GM18508 (cell line): Measurements from ENCODE around the gene CHN2.

Source experiments
- ATAC-seq: cut with Tn5 transposase; IDR thresholded peaks from one replicate; pipeline ENCODE4 v1.9.1; 2021; ENCODE audit warnings: moderate number of reproducible peaks; ENCODE audit not compliant: insufficient read depth, unreplicated experiment

CHN2 gene

DNA sequence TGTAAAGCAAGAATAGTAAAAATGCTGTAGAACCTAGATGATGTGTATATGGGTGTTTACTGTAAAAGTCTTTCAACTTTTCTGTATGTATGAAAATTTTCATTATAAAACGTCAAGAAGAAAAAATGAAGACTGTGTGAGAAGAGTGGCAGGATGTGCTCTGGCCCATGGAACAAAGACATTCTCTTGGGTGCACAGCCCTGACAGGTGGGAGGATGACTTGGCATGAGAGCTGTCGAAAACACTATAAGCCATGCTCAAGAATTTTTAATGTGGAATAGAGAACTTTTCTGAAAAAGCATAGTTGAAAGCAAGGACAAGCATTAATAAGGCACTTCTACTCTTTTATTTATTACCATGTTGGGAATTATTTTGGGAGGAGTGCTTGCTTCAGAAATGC lies 185.0 kb downstream of the CHN2 start:
- ATAC-seq, result no peak

GRCh38 chr7:29381206-29382094 lies 186.9 kb downstream of the CHN2 start:
- no peak for ATAC-seq

- ATAC-seq, result no peak
Measured at GRCh38 chr7:29384277-29384676, 189.7 kb downstream of the CHN2 start.

- ATAC-seq, result no peak
Measured at GRCh38 chr7:29385214-29385814, 190.7 kb downstream of the CHN2 start.

GRCh38 chr7:29386196-29386765 lies 191.7 kb downstream of the CHN2 start:
- no peak for ATAC-seq

- ATAC-seq, result no peak
Measured at GRCh38 chr7:29391262-29391661, 196.7 kb downstream of the CHN2 start.

DNA sequence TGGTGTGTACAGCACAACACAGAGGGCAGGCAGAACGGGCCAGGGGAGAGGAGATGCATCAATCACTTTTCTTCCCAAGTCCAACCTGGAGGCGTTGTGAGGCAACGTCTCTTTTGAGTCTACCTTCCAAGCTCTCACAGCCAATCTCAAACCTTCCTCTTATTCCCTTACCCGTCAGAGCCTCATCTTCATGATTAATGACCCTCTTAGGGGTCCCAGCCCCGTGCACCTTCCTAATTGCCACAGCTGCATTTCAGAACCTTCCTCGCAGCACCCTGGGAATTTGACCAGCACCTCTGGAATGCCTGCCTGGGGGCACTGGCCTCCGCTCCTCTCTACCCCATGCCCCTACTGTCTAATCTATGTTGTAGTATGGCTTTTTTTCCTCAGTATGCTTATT lies 199.7 kb downstream of the CHN2 start:
- no peak for ATAC-seq

- ATAC-seq, result no peak
Measured at GRCh38 chr7:29396563-29396962, 202.0 kb downstream of the CHN2 start.

DNA sequence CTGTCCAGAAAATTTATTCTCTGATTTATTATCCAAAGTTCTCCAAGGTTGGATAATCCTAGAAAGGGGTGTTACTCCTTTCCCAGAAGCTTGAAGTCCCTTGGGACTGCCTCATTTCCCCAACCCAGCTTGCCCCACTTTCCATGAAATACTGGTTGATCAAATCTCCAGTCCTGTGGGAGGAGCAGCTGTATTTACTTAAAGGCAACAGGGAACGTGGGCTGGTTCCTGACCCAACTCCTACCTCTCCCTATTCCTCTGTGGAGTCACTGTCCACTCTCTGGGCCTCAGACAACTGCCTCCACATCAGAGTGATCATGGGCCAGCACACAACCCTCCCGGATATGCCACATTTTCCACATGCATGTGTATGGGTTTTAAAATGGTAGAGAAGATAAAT lies 202.8 kb downstream of the CHN2 start:
- no peak for ATAC-seq

- ATAC-seq, result no peak
Measured at GRCh38 chr7:29398011-29398410, 203.4 kb downstream of the CHN2 start.

DNA sequence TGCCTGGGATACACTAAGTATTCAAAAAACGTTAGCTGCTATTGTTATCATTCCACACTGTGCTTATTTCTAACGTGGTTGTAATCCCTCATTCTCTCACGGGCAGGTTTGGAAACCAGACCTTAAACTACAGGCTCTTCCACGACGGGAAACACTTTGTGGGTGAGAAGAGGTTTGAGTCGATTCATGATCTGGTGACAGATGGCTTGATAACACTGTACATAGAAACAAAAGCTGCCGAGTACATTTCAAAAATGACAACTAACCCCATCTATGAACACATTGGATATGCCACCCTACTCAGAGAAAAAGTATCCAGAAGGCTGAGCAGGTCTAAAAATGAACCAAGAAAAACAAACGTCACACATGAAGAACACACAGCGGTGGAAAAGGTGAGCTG lies 205.9 kb downstream of the CHN2 start:
- ATAC-seq, result no peak

- ATAC-seq, result no peak
Measured at GRCh38 chr7:29401769-29402168, 207.2 kb downstream of the CHN2 start.

DNA sequence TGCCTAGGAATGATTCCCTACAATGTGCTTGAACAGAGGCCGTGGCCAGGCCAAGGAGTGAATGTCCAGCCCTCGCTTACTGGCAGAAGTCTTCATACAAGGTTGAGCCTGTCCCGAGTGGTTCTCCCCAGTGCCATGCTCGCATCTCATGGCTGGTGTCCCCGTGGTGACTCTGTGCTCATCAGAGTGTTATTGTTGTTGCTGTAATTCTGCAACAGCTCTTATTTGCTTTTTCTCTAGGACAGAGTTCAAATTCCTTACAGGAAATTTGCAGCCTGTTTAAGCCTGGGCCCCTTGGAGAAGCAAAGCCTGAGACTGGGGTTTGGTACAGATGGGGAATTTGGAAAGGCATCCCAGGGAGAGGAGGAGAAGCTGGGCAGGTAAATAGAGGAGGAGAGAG lies 211.3 kb downstream of the CHN2 start:
- ATAC-seq, result no peak

- ATAC-seq, result no peak
Measured at GRCh38 chr7:29406366-29406765, 211.8 kb downstream of the CHN2 start.

DNA sequence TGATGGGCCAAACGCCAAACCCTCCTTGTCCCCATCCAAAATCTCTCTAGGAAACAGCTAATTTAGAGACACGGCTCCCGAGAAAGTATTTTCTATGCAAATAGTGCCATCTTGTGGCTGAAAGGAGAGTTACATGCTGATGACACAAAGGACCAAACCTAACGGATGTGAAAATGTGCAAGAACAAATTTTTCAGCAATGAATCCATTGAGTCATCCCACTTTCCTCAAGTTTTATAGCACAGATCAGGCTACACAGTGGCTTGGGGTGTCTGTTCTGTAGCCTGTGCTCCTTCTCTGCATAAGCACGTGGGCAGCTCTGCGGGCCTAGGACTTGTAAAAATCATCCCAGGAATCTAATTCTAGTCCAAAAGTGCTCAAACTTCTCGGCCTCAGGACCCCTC lies 214.3 kb downstream of the CHN2 start:
- no peak for ATAC-seq

- no peak for ATAC-seq
Measured at GRCh38 chr7:29410996-29411395, 216.4 kb downstream of the CHN2 start.

- ATAC-seq, result no peak
Measured at GRCh38 chr7:29412912-29413311, 218.3 kb downstream of the CHN2 start.

DNA sequence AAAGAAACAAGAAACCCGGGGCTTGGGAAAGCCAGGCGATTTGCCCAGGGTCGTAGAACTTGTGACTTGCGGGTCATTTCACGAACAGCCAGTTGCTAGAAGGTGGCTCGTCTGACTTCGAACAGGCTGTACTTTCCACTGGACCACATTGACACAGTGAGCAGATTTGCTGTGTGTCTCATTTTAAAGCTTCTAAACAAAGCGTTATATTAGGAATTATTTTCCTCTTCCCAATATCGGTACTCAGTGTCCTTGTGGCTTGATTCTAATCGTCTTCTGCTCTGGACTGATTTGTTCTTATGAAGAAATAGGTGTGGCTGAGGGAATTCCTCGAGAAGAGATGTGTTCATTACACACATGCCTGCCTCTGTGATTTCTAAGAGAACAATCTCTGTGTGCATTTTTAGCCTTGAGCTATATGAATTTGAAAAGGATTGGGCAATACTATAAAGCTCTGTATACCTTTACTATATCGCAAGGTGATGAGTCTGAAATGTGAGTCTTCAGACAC lies 219.1 kb downstream of the CHN2 start:
- ATAC-seq, result no peak

GRCh38 chr7:29414216-29414615 lies 219.6 kb downstream of the CHN2 start:
- no peak for ATAC-seq

- no peak for ATAC-seq
Measured at GRCh38 chr7:29415215-29415614, 220.6 kb downstream of the CHN2 start.

GRCh38 chr7:29416276-29416937 lies 221.8 kb downstream of the CHN2 start:
- no peak for ATAC-seq
